ENCODE results near the gene SOAT1.
A peak's percentile ranks its signal among the peaks of the same experiment; 100 is the strongest.

DNA sequence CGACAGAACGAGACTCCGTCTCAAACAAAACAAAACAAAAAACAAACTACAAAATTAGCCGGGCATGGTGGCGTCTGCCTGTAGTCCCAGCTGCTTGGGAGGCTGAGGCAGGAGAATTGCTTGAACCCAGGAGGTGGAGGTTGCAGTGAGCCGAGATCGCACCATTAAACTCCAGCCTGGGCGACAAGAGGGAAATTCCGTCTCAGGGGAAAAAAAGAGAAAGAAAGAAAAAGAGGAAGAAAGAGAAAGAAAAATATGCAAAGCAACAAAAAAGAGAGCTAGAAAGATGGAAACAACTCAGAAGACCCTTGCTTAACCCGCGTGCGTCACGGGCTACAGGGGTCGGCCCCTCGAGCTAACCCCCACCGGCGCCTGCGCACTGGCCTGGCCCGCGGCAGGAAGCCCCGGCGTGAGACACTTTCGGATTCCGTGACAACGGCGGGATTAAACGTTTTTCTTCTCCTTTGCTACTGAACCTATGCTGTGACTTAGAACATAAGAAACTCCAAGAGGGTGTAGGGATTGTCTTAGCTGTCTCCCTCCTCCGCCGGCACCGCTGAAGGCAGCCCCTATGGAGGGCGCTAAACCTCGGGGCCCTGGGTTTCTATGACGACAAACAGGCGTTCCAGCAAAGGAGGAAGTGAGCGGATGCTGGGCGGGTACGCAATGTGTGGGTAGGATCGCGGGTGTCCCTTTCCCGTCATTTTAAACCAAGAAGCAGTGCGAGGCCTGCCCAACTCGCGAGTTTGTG is 71.9 kb downstream of the SOAT1 start, which contains the start of gene AXDND1:
- TF ChIP-seq, protein P1, sequence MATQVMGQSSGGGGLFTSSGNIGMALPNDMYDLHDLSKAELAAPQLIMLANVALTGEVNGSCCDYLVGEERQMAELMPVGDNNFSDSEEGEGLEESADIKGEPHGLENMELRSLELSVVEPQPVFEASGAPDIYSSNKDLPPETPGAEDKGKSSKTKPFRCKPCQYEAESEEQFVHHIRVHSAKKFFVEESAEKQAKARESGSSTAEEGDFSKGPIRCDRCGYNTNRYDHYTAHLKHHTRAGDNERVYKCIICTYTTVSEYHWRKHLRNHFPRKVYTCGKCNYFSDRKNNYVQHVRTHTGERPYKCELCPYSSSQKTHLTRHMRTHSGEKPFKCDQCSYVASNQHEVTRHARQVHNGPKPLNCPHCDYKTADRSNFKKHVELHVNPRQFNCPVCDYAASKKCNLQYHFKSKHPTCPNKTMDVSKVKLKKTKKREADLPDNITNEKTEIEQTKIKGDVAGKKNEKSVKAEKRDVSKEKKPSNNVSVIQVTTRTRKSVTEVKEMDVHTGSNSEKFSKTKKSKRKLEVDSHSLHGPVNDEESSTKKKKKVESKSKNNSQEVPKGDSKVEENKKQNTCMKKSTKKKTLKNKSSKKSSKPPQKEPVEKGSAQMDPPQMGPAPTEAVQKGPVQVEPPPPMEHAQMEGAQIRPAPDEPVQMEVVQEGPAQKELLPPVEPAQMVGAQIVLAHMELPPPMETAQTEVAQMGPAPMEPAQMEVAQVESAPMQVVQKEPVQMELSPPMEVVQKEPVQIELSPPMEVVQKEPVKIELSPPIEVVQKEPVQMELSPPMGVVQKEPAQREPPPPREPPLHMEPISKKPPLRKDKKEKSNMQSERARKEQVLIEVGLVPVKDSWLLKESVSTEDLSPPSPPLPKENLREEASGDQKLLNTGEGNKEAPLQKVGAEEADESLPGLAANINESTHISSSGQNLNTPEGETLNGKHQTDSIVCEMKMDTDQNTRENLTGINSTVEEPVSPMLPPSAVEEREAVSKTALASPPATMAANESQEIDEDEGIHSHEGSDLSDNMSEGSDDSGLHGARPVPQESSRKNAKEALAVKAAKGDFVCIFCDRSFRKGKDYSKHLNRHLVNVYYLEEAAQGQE (IDR thresholded peaks at IDR 0.05; ENCODE audit: low read depth): no peak
- TF ChIP-seq, protein P2, sequence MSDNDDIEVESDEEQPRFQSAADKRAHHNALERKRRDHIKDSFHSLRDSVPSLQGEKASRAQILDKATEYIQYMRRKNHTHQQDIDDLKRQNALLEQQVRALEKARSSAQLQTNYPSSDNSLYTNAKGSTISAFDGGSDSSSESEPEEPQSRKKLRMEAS (IDR thresholded peaks at IDR 0.05): 0 out of 2 replicates have a peak, but pooled peaks have one; percentile 34
- TF ChIP-seq TEAD4 (IDR thresholded peaks at IDR 0.05) (peak; percentile 27; the same call in 1 of the 2 replicates), YY1 (IDR thresholded peaks at IDR 0.05; ENCODE audit: low read depth) (peak; percentile 32; the same call in 1 of the 2 replicates), EP300 (IDR thresholded peaks at IDR 0.05; ENCODE audit: borderline replicate concordance) (no peak; the same call in 1 of the 2 replicates), RAD21 (IDR thresholded peaks at IDR 0.05; ENCODE audit: low read depth) (no peak), FOXM1 (IDR thresholded peaks at IDR 0.05; ENCODE audit: borderline replicate concordance, low read depth) (no peak), CREB1 (IDR thresholded peaks at IDR 0.05; ENCODE audit: low read depth) (peak; percentile 58), EGR1 (IDR thresholded peaks at IDR 0.05) (no peak), TCF12 (IDR thresholded peaks at IDR 0.05; ENCODE audit: low read depth) (peak; percentile 45), ZBTB7A (IDR thresholded peaks at IDR 0.05; ENCODE audit: low read depth) (peak; percentile 98), TAF1 (IDR thresholded peaks at IDR 0.05; ENCODE audit: low read depth) (peak; percentile 43; the same call in 1 of the 2 replicates), CEBPB (IDR thresholded peaks at IDR 0.05) (no peak; the same call in 1 of the 2 replicates)
